GM18508 (cell line): ENCODE measurements around the gene C6orf136.

Source experiments
- ATAC-seq: cut with Tn5 transposase; IDR thresholded peaks from one replicate; pipeline ENCODE4 v1.9.1; 2021; ENCODE audit warnings: moderate number of reproducible peaks; ENCODE audit not compliant: insufficient read depth, unreplicated experiment

Gene C6orf136

DNA sequence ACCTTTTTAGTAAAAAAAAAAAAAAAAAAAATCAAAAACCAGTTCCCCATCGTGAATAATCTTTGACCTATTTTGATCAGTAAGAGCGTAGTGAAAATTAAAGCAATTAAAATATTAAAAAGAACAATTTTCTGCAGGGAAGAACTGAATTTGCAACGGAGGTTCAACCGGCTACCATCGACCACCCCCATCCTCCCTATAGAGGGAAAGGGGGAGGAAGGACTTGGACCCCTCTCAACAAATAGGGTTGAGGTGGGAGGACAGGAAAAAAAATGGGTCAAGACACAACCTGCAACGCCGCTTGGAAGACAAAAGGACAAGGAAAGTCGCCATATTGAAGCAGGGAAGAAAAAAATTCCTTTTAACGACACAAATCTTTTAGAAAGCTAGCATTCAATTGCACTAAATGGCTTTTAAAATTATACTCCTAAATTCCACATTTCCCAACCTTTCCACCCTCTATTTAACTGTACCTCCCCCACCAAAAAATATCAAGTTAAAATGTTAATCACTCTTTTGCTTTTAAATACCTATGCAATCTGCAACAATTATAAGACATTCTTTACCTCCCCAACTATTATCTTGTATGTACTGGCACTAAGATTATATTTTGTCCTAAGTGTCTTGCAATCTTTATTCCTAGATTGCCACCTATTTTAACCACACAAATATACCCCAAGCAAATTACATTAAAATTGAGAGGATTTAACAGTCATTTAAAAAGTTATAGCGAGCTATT lies 31.5 kb upstream of the C6orf136 start:
- ATAC-seq, result no peak

DNA sequence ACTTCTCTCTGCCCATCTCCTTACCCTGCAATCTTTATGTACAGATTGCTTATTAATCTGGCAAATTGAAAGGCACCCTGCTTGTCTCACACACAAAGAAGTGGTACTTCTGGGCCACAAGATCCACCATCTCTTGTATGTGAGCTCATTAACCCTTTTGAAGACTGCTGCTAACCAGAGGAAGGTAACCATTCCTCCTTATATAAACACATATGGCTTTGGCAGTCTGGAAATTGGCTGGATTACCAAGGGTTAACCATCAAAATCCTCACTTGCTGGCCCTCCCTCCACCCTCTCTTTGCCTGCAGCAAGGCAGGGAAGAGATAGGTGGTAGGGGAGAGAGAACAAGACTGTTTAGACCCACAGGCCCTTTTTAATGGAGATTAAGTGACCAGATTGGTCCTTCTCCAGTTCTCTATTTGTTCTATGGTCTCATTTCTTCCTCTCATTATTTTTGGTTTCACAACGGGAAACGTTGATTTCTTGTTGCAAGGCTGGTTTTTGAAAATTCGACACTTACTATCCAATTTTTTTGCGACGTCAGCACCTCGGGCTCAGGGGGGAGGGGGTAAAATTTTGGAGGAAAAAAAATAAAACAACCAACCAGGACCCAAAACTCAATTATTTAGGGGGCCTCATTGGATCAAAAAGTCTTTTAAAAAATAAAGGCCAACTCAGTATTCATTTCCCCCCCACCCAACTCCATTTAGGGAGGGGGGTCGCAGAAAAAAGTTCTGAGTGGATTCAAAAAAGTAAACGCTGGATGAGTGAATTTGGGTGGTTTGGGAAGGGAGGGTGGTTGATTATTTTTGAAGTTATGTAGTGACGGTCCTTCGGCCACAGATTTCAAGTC lies 30.7 kb upstream of the C6orf136 start:
- no peak for ATAC-seq

DNA sequence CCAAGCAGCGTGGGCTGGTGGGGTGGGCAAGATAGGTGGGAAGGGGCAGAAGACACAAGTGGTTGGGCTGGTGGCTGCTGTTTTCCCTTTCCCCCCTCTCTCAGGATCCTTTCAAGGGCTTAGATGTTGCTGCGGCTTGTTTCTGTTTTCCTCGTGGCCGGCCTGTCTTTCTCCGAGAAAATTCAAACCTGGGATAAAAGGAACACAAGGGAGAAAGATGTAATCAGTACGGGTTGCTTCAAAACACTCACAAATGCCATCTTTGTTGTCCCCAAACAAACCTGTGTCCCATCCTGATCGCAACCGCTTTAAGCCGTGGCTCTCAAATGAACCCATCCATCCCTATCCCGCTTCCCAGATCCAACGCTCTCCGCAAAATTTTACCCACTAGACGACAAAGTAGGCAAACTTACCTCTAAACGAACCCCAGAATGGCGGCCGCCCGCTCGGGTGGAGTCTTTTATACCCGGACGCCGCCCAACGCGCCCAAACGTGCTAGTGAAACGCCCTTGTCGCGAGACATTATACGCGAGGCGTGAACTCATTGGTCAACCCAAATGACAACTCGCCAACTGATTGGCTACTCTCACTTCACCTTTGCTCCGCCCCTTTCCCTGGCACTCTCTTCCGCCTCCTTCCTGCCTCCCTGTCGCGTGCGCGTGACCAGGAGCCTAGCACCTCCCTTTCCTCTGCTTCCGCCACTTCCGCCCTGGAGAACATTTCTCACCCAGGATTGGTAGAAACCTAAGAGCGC lies 29.9 kb upstream of the C6orf136 start, which contains the start of gene PPP1R10:
Gene PPP1R10 (minus strand): TSS at position 433 of the 754 bp plus-strand sequence. CDS start 7,299 bp downstream, outside the sequence.
- ATAC-seq, result peak; percentile 55

DNA sequence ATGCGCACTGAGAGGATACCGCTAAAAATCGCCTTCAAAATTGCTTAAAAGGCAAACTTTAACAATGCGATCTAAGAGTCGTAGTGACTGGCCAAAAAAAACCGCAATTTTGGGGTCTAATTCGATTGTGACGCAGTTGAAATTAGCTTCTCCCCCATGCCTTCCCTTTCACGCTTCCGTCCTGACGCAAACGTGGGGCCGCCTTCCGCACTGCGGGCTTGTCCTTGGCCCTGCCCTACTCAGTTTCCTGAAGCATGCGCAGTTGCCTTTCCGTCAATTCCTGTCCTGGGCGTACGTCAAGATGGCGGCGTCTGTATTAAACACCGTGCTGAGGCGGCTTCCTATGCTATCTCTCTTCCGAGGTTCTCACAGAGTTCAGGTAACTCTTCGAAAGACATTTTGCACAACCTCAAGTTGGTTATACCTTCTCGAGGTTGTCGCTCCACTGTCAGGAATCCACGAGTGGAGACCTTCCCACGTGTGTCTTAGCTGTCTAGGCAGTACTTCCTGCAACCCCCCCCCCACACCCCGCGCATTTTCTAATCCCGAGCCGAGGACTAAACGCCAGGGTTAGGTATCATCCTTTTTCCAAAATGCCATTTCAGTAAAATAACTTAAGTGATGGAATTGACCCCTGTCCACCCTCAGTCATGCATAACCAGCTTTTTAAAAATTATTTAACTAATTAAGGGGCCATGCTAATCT lies 29.2 kb upstream of the C6orf136 start, which contains the start of gene MRPS18B:
Gene MRPS18B (plus strand): TSS at position 276 of the 705 bp plus-strand sequence. CDS start 26 bp downstream, at position 302.
- ATAC-seq, result peak; percentile 36

DNA sequence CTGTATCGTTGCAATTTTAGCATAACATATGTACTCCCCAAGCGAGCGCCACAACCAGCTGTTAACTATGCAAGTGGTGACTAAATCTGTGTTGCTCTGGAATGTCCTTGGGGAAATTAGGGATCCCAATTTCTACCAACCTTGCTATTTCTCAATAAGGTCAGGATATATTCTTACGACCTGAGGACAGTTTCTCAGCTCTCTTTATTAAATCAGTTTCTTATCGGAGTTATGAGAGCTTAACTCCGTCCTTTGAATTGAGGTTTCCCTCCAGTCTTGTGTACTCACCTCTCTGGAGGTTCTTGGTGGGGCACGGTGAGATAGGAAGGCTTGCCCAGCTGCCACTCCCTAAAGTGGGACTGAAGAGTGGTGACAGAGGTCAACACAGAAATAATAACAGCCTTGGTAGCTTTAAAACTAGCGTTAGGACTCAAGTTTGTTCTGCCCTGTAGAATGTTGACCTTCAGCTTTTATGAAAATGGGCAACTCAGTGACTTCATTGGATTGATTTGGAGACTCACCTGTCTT lies 28.6 kb upstream of the C6orf136 start:
- no peak for ATAC-seq

DNA sequence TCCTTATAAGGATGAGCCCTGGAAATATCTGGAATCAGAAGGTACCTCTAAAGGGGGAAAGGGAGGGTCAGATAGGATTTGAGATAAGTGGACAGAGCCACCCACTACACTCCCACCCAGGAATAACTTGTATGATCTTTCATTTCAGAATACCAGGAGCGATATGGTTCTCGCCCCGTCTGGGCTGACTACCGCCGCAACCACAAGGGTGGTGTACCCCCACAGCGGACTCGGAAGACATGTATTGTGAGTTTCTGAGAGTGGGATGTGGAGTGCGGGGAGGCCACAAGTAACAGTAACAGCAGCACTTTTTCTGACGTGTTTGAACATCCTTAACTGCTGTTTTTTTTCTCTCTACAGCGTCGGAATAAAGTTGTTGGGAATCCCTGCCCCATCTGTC lies 27.4 kb upstream of the C6orf136 start:
- no peak for ATAC-seq

DNA sequence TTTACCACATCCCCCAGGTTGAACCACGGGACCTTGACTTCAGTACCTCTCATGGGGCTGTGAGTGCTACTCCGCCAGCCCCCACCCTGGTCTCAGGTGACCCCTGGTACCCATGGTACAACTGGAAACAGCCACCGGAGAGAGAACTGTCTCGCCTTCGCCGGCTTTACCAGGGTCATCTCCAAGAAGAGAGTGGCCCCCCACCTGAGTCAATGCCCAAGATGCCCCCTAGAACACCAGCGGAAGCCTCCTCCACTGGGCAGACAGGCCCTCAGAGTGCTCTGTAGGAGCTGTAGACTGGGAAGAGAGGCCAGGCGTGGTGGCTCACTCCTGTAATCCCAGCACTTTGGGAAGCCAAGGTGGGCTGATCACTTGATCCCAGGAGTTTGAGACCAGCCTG lies 21.4 kb upstream of the C6orf136 start:
- no peak for ATAC-seq

DNA sequence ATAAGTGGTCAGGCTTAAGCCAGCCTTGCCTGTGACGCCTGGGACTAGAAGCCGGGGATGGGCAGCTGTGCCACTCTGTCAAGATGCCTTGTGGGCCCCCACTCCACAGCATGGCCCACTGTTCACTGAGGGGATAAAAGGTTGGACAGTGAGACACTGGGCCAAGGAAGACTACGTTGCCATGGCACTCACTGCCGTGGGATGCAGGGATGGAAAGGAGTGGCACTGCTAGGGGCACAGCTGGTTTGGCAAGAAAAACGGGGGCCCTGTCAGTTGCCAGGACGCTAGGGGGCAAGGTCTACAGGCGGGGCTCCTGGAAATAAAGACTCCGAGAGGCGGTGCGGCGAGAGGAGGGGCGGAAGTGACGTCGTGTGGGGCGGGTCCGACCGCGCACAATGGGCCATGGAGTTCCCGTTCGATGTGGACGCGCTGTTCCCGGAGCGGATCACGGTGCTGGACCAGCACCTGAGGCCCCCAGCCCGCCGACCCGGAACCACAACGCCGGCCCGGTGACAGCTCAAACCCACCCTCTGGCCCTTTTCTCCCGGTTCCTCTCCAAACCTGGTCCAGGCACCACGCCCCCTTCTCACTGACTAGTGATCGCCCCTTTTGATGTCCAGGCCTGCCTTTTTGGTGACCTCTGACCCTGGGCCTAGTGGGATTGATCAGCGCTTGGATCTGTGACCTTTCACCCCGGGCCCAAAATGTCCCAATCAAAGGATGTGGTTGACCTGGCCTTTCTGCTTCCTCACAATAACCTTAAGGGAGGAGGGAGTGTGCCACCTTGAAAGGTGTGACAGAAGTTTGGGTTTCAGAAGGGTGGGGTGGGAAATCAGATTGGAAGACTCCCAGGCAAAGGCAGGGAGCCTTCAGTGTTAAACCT lies 20.2 kb upstream of the C6orf136 start, which contains the start of gene ATAT1:
Gene ATAT1 (plus strand): TSS at position 391 of the 883 bp plus-strand sequence.
- no peak for ATAC-seq

DNA sequence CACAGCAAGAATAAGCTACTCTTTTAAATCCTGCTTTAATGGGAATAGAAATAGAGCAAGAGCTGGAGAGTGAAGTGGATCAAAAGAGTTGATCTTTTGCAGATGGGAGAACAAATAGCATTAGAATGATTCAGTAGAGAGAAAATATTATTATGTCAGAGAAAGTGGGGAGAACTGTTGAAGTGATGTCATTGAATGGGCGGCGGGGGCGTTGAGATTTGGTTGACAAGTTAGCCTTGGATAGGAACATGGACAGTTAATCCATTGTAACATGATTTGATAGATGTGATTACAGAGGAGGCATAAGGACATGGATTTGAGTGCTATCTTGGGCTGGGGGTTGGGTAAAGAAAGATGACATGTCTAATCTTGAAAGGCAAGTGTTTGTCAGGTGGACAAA lies 11.1 kb upstream of the C6orf136 start:
- ATAC-seq, result no peak

DNA sequence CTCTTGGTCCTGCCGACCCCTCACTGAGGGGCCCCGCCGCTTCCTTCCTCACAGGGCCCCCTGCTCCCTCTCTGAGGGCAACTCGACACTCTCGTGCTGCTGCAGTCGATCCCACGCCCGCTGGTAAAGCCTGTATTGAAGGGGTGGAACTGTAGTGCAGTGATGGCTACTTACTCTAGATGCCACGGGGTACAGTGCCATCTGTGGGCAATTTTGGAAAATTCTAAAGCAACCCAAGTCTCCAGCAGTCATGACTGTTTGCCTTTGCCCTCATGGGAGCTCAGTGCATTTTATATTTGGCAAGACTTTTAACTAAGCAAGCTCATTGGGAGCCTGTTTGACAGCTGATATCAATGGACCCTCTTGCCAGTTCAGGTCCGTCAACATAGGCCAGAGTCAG lies 6.5 kb upstream of the C6orf136 start:
- ATAC-seq, result no peak

DNA sequence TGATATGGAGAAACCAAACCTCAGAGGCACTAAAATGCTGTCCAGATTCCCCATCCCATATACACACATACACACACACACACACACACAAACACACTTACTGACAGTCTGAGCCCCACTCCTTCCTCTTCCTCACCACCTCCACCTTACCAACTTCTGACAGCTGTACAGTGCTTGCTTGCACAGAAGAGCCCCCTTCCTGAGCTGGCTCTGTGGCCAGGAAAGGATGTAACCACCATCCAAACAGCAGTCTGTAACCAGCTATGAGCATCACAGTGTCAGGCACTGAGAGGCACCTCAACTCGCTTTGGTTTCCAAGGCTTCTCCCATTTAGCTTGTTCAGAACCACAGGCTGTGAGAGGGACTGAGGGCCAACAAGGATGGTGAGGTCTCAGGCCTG lies 5.9 kb upstream of the C6orf136 start:
- ATAC-seq, result no peak

DNA sequence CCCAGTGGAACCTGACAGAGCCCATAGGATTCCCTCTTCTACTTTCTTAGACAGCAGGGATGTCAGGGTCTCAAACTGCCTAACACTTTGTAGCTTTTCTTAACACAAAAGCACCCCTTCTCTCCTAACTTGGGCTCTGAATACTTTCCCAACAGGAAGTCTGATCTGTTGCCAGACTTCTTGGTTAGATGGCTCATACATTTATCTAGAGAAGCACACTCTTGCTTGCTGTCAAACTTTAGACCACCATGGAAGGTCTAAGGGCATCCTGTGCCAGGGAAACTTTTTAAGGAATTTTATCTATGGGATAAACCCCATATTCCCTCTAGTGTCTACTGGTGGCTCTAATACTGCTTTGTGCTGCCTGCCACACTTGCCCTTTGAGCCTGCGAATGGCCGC lies 3.3 kb upstream of the C6orf136 start:
- no peak for ATAC-seq

DNA sequence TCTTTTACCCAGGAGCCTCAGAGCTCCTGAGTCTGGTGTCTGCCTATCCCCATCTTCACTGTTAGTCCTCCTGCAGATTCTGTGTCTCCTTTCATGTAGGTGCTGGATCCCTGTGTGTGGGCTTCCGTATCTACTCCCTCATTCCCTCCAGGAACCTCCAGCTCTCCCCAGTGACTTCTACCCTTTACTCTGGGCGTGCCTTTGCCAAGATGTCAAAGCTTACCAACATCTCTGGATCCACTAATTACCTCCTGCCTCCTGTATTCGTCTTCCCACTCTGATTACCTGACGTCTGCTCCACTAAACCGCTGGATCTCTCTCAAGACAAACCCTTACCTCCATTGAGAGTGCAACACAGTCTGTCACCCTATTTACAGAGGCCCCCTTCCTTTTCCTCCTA lies 2.2 kb upstream of the C6orf136 start:
- no peak for ATAC-seq

DNA sequence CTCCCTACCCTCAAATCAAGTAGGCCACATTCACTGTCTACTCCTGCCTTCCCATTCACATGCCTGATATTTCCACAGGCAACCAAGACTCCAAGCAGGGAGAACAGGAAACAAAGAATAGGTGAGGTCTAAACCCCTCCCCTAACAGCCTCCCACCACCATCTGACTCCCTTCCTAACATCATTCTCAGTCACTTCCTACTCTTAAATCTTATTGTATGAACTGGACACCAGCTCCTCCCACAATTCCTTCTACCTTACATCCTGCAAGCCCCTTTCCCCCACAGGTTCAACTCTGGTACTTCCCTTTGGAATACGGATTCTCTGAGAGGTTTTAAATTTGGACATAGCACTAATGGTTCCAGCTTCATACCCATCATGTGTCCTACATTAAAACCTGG lies 944 bp upstream of the C6orf136 start:
- no peak for ATAC-seq

DNA sequence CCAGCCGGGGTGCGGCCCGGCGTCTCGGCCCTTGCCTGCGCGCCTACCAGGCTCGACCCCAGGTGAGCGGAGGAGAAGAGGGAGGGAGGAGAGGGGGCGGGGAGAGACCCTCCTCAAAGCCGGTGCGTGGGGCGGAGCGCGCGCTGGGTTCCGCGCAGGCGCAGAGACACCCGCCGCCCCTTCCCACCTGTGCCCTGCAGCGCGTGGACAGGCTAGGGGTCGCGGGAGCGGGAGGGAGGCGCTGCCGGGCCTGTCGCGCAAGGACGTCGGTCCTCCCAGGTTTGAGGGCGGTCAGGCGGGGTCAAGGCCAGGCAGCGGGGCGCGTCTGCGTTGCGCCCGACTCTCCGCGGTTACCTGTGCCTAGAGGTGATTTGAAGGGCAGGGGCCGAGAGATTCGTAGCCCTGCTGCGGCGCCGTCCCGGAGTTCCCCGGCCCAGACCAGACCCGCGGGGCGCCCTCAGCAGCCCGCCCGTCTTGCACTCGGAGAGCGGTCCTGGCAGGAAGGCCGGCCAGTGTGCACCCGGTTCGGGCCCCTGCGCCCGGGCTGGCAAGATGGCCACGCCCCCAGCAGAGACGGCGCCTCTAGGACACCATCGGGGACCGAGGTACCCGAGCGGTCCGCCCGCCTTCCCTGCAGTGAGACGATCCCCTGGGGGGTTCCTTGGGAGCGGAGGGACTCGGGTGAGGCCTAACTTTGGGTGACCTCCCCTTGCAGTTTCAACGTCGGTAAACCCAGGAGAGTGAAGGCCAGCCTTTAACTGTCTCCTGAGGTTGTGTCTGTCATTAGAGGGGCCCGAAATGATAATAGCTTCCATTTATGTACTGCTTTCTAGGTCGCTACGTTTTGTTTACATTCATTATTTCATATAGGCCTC lies 546 bp downstream of the C6orf136 start:
- ATAC-seq, result no peak

DNA sequence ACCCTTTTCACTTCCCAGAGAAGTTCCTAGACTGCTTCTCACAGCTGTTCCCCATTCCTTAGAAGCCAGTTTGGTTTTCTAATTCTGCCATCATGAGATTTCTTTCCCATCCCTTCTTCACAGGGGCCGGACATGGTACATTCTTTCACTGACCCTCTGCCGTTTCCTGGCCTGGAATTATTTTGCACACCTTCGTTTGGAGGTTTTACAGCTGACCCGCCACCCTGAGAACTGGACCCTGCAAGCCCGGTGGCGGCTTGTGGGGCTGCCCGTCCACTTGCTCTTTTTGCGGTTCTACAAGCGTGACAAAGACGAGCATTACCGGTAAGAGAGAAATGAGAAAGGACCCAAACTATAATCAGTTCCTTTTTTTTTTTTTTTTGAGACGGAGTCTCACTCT lies 4.2 kb downstream of the C6orf136 start:
- no peak for ATAC-seq

DNA sequence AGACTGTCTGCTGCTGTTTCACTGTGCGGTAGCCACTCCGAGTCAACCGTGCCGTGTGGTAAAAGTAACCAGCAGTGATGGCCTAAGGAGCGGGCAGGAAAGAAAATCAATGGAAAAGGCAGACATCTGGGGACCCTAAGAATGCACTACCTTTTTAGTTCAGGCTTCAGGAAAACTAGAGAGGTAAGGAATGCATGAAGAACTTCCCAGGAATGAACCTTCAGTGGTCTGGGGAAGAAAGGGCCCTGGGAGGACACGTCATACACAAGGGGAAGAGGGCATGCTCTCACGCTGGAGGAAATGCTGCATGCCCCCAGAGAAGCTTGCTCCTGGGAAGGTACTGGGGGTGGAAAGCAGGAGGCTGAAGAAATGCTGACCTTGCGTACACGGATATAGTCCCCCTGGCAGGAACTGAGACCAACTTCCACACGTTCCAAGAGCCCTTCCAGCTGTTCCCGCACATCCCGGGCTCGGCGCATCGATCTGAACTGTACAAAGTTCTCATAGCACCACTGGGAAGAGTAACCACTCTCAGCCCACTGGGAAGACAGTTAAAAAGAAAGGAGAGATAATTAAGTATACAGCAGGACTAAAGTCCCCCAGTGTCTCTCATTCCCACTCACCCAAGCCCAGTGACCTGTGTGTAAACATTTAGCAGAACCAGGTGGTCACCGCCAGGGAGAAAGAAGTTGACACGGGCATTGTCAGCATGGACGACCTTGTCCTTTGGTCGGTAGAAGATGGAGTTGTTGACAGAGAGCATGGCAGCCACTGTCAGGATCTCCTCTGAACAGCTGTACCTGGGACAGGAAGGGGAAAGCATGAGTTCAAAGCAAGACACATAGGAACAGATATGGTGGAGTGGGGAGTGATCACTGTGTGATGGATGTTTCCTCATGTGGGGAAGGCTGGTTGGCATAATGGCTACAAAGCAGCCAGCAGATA lies 8.1 kb downstream of the C6orf136 start:
- no peak for ATAC-seq
